GM19455 (cell line): Measurements from ENCODE around the gene NDUFAF8.

Source experiments
- ATAC-seq: cut with Tn5 transposase; IDR thresholded peaks from one replicate; pipeline ENCODE4 v1.9.1; 2021; ENCODE audit not compliant: unreplicated experiment

The NDUFAF8 gene

DNA sequence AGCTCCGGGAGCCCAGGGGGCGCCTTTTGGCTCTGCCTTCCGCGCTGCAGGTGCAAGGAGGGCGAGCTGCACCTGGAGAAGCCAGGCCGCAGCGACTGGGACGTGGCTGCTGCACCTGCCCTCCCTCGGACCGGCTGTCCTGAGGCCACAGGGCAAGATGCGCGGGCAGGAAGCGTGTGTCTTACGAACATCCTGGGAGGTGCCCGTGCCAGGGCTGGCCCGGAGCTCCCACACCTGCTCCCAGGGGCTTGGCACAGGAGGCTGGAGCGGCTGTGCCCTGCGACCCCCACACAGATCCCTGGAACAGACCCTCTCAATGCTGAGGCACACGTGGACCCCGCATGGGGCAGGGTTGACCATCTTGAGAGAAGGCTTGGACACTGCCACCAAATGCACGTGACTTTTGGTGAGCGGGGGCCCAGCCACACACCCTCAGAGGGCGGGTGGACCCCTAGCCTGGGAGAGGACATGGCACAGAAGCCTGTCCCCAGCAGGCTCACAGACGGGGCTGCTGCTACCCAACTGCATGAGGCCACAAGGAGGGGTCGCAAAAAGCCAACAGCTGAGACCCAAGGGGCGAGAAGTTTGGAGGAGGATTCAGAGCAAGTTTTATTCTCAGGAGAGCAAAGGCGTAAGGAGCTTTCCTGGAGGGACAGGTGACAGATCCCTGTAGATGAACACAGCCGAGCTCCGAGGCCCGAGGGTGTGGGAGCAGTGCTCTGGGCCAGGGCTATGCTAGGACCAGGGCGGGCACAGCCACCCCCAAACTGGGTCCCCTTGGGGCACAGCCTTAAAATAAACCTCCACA is 11.4 kb downstream of the NDUFAF8 start:
- ATAC-seq, result no peak

DNA sequence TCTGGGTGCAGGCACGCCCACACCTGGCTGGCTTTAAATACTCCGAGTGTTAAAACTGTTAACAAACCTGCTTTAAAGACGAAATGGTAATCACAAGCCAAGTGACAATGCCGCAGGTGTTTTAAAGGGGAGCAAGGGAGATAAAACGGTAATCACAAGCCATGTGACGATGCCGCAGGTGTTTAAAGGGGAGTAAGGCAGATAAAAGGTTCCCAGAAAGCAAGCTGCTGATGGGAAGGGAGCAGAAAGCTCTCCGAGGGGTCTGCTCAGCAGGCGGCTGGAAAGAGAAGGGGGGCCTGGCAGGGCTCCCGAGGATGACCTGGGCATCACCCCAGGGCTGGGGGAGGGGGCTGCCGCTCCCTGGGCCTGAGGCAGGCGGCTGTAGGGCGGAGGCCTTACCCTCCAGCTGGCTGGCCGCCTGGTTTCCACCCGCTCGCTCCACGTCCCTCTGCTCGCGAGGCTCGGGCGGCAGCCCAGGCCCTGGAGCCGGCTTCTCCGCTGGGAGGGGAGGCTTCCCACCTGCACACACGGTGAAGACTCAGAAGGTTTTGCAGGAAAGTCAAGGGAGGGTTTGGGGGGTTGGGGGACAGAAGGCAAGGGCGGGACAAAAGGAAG is 12.1 kb downstream of the NDUFAF8 start:
- ATAC-seq, result no peak

DNA sequence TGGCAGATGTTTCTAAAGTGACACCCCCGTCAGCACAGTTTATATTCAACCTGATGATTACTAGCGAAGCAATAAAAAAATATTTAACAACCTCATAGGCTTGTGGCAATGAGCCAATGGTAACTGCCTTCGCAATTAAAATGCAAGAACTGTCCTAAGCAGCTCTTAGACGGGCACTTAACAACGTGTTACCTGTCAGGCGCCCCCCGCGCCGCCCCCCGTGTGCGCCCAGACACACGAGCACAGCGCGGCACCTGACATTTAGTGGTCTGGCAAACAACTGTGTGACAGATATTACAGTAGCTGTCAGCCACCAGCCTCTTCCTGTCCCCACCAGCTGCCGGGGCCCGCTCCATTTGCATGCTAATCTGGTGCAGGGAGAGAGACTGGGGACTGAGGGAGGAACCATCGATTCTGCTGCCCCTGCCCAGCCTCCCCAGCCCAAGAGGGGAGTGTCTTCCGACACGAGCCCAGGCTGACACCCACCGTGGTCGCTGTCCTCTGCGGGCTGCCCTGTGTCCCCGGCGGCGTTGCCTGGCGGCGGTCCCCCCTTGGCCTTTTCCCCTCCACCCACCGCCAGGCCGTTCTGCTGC is 12.7 kb downstream of the NDUFAF8 start:
- no peak for ATAC-seq

DNA sequence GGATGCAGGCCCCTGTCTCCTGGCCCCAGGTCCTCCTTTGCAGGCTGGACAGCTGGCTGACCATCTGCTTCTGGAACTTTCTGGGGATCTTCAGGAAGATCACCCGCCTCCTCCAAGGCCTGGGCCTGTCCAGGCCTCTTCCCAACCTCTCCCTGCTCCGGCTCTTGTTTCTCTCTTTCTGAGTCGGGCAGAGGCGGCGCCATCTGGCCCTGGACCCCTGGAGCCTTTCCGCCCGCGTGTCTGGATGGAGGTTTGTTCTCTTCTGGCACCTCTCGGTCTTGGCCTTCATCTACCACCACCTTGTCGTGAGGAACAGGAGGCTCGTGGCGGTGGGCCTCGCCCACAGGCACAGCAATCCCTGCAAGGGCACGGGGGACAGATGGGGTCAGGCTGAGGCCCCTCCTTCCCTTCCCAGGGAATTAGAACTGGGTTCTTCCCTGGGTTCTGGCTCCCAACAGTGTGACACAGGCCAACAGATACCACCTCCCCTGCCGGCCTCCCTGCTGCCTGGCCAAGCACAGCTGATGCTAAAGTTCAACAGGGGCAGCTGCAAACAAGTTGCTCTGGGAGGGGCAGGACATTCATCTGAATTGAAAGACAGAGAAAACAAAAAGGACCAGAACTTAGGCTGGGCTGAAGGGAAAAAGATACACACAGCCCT is 13.3 kb downstream of the NDUFAF8 start:
- no peak for ATAC-seq

DNA sequence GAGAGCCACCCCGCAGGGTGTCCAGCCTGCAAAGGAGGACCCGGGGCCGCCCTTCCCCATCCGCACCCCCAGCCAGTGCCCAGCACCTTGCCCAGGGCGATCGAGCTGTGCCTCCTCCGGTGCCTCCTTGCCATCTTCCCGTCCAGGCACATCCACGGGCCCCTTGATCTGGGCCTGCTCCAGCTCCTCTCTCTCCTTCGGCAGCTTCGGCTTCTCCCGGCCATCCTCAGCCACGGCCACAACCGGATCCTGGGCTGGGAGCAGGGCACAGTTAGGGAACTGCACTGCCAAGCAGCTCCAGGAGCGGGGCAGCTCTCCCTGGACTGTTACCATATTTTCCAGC is 13.8 kb downstream of the NDUFAF8 start:
- no peak for ATAC-seq

DNA sequence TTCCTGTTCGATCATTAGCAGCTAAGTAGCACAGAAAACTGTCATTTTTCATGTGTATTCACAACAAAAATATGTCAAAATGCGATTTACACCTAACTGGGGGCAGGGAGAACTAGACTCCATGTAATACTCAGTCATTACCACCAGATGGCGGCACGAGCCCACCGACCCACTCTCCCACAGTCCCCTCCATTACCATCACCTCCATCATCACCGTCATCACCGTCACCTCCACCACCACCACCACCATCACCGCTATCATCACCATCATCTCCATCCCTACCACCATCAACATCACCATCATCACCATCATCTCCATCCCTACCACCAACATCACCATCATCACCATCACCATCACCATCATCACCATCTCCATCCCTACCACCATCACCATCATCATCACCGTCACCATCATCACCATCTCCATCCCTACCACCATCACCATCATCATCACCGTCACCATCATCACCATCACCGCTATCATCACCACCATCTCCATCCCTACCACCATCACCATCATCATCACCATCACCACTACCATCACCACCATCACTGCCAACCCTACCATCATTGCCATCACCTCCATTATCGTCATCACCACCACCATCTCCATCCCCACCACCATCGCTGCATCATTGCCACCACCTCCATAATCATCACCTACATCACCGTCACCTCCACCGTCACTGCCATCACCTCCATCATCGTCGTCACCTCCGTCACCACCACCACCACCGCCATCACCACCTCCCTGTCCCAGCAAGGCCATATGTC is 14.4 kb downstream of the NDUFAF8 start:
- no peak for ATAC-seq

DNA sequence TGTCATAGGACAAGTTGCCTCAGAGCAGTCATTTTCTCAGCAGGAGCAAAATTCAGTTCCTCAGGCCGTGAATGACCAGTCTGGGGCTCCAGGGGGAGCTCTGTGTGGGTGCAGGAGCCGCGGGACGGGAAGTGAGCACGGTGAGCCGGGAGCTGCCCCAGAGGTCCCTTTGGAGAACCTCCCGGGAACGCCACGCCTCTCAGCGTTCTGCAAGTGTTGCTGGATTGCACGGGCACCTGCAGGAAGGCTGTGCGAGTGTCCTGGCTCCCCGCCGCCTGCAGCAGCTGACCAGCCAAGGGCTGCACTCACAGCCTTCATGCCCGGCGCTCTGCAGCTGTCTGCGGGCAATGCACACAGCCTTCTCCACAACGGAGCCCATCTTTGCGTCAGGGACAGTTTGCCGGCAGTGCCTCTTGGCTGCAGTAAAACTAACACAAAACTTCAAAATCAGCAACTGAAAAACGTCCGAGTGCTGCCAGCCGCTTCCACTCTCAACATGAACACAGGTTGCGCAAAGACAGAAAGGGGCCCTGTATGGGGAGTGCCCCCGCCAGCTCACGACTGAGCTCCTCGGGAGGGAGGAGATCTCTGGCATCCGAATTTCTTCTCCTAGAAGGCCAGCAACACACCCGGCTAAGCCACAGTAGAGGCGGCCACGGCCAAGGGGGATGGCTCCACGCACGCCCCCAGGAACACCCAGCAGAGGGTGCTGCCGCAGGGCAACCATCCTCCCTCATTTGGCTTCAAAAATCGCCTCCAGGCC is 16.0 kb downstream of the NDUFAF8 start:
- no peak for ATAC-seq

DNA sequence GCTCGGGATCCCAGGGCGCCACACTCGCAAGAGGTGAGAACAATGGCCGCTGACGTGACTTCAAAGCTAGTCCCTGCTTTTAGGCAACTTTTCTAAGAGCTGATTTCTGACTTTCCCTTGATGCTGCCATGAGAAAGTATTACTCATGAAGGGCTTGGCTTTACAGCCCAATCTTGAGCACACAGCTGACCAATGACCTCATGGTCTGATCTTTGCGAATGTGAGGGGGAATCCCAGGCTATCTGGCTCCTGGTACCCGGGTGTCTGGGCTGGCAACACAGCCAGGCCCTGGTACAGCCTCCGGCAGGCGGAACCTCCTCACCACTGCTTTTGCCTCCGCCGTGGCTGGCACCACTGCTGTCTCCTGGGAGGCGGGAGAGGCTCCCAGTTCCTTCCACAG is 17.5 kb downstream of the NDUFAF8 start:
- ATAC-seq, result no peak

DNA sequence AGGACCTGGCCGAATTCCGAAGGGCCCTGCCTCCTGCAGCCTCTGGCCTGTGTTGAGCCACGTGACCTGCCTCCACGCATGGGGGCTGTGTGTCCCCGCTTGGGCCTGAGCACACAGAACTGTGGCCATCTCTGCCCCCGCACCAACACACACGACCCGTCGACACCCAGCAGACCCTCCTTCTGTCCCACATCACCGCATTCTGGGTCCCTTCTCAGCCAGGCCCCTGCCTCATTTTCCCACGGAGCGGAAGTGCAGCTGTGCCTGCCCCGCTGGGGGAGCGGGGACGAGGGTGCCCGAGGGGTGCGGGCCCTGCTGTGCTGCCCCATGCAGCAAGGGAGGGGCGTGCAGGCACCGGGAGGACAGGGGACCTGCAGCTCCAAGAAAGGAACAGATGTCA is 18.4 kb downstream of the NDUFAF8 start:
- ATAC-seq, result no peak

DNA sequence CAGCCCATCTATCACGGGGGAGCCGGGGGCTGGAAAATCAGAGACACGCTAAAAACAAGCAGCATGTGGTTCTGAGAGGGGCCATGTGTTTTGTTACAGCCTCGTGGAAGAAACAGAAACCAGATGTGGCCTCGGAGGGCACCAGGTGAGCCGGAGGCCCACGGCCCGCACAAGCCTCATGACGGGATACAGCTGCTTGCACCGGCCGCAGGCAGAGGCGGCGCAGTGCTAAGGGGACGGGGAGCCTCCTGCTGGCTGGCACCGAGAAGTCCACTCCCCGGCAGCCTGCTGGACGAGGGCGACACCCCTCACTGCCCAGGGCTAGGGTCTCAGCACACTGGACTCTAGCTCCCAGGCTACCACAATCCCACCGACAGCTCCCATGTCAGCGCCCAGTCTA is 19.2 kb downstream of the NDUFAF8 start:
- ATAC-seq, result no peak

DNA sequence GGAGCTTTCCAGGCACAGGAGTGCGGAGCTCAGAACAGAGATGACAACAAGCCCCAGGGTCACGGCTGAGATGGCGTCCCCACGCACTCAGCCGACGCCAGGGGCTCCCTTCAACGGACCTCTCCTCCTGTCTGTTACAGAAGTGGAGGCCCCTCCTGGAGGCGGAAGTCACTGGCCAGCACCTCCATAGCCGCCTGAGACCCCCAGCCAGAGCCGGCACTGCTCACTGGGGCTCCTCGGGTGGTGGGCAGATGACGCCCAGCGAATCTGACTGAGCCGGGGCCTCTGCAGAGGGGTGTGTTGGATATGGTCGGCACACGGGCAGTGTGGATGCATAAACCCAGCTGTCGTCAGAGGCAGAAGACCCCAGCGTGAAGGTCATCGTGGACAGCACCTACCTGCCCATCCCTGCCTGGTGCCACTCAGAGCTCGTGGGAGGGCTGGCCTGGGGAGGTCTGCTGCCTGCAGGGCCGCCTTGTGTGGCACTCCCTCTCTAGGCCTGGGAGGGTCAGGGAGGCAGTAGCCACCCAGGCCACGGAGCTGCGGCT is 20.0 kb downstream of the NDUFAF8 start:
- no peak for ATAC-seq

DNA sequence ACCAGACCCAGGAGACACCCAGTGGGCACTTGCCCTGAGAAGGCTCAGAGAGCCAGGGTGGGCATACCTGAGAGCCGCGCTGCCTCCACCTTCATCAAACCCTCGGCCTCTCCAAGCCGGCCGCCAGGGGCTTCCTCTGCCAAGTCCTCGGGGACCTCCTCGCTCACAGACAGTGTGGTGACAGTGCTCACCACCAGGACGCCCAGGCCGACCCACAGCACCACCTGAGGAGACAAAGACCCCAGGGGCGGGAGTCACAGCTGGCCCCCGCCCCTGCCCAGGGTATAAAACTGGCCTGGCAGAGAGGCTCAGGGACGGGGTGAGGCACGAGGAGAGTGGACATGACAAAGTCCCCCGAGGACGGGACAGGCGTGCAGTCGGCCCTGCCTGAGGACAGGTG is 21.1 kb downstream of the NDUFAF8 start:
- ATAC-seq, result no peak

DNA sequence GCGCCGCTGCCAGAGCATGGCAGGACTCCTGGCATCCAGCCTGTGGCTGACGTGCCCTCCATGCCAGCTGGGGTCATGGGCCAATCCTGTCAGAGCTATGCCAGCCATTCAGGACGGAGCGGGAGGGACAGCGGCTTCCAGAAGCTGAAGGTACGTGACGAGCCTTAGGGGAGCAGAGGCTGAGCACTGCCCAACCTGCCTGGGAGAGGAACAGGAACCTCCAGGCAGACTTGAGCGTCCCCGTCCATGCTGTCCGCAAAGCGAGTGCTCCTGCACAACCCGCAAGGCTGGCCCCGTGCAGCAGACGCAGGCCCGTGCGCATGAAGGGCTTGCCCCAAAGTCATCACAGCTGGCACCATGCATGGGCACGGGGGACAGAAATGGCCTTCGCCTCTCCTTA is 21.5 kb downstream of the NDUFAF8 start:
- no peak for ATAC-seq

DNA sequence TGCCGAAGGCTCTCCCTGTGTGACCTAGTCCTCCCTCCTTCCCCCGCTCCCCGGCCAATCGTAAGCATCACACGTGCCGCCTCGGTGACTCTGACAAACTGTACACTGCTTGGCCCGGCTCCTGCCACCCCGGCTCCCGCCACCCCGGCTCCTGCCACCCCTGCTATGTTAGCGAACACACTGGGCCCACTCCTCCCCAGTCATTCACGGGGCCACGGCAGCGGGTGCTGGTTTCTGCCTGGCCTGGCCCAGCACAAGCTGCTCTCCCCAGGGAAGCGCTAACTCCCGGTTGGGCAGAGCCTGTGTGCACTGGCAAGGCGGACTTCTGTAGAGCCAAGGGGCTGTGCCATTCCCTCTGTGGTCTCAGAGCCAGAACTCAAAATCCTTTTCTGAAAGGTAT is 22.0 kb downstream of the NDUFAF8 start:
- no peak for ATAC-seq

DNA sequence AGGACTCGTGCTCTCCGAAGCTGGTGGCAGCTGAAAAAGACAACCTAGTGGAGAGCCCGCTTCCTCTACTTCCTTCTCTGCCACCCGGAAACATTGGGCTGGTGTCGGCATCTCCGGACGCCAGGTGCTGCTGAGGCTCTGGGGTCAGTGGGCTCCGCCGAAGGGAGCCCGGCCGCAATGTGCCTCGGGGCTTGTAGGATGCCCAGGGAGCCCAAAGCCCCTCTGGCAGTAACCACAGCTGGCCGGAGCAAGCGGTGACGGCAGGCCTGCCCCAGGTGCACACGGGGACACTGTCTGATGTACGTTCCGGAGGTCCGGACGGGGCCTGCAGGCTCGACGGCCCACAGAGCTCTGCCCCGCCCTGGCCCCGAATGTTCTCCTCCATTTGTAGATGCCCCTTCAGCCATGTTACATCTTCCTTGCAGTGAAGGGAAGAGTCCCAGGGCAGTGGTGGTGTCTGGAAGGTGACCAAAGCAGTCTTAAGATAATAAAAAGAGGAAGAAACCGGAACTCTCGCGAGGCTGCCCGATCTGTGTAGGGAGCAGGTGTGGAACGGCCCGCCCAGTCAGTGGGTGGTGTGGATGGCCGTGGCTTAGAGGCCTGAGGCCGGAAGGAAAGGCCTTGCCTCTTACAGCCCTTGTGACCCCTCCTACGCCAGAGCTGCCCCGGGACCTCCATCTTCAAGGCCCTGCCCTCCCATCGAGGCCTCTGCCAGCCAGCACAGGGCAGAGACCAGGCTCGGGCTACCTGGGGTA is 22.6 kb downstream of the NDUFAF8 start:
- no peak for ATAC-seq

DNA sequence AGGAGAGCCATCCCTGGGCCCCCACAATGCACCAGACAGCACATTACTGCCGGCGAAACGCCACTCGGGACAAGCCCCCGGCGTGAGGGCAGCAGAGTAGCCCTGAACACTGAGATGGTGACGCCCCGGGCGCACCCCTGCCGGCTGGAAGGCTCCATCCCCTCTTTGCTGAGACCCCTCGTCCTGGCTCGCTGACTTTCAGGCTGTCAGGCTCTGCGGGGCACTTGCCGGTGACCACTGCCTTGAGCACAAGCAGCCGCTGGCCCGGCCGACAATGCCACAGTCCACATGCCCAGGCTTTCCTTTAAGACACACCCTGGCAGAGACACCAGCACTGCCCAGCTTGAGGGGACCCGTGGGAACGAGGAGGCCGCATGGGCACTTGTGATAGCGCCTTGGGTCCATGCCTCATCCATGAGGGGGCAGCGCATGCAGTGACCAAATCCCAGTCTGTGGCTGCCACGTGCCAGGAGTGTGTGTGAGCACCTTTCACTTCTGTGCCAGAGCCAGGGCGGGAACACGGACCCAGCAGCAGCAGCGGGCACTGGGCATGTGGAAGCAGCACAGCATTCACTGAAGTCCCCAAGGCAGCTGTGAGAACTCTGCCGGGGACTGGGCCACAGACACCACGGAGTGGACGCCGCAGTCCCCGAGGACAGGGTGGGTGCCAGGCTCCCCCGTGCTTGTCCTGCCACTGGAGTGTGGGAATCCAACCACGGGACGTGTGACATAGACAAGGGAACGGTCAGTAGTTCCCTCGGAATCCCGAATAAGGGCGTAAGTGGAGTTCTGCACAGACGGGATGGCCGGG is 24.5 kb downstream of the NDUFAF8 start:
- ATAC-seq, result no peak

DNA sequence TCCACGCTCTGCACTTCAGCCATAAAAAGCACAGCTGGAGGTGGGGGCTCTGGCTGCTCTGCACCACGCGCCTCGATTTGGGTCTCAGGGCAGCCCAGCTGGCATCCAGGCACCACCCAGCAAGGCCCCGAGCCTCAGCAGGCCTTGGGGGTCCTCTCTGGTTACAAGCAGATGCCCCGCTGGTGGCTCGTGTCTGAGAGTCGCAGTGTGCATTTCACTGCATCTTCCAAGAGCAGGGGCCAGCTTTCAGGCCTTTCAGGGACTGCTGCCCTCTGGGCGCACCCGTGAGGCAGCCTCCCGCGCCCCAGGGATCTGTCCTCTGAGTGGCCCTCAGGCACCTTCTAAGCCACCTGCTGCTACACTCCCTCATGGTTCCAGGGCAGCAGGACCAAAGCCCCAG is 25.5 kb downstream of the NDUFAF8 start:
- no peak for ATAC-seq

DNA sequence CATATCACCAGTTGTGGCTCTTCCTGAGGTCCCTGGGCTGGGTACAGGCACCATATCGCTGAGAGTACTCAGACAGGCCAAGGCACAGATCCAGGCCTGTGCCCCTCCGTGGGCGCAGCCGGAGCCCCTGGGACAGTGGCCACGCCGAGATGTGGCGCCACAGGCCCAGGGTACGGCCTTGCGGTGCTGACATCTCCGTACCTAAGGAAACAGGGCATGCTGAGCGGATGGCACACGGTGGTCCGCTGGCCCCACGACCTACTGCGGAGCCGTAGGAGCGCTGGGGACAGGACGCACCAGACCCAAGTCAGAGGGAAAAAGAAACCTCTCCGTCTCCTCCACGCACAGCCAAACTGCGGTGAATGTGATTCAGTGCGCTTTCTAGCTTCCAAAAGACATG is 26.5 kb downstream of the NDUFAF8 start:
- no peak for ATAC-seq
